Caki2 (cell line): ENCODE measurements around the gene TBX1. TPM values are rescaled to one million over a fixed set of nuclear protein-coding genes. Genes with fewer than 3 reads are reported as not detected.
"Not testable (repeated sequence)": the region's sequence is repeated elsewhere in the genome, so short reads cannot be mapped to it uniquely, and the experiment has no call there.

Source experiments
- DNase-seq: peaks from one replicate; pipeline ENCODE4 v3.0.0-alpha.2; 2015; ENCODE audit warnings: low read depth
- in situ Hi-C: cut with HindIII; loops from 2 replicates; pipeline ENCODE4 v1.10.0; 2016; ENCODE audit warnings: low sequenced_read_pairs, low pct_unique_long_range_greater_than_20kb, mixed read lengths
- total RNA-seq: library from RNA; depleted of rRNA; stranded (reverse); fragments of >200 nt; shearing (Covaris generic); gene quantifications from 2 replicates; pipeline ENCODE4 v1.2.3, GENCODE V29; 2014; ENCODE audit warnings: low replicate concordance

TBX1 gene
- total RNA-seq, 1 experiment from 2014 or later = 0.68 TPM

DNA sequence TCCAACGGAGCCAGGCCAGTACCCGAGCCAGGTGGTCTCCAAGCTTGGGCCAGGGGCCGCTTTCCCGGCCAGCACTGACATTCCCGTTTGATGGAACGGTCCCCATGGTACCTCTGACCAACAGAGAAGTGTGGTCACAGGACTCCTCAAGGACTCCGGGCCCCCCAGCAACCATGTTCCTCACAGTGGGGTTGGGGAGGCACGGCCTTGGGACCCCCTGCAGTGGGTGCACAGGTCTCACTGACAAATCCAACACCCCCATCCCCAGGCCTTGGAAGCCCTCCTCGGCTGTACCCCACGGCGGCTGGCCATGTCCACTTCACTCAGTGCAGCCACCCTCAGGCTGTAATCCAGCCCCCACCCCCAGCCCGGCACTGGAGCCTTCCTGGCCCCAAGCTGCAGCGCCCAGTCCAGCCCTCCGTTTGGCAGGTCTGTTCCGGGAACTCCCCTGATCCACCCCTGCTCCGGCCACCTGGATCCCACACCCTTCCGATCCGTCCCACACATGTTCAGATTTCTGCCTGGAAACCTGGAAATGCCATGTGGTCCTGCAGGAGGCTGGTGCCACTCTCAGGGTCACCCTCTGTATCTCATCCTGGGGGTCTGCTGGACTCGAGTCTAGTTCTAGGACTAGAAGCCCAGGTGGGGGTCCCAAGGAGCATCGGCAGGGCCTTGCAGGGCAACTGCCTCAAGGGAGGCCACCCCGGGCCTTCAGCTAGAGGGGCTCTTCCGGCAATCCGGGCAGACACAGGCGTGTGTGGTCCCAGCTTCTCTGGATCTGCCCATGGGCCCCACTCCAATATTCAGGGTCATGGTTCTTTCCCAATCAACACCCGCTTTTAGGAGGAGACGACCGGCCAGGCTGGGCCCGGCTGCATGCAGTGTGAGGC is 26.6 kb downstream of the TBX1 start:
- no peak for DNase-seq
- in situ Hi-C loops = no loop called here

DNA sequence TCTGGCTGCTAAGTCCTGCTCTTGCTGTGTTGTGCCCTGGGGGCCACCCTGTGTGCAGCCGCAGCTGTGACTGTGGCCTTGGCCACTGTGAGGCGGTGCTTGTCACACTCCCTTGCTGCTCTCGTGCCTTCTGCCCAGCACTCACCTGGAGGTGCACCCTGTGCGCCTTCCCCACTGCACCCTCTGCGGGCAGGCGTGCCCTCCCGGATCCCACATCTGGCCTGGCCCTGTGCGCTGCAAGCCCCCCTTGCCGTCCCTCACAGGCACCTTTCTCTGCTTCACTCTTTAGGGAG is 27.2 kb downstream of the TBX1 start:
- no peak for DNase-seq
- in situ Hi-C loops = no loop called here

DNA sequence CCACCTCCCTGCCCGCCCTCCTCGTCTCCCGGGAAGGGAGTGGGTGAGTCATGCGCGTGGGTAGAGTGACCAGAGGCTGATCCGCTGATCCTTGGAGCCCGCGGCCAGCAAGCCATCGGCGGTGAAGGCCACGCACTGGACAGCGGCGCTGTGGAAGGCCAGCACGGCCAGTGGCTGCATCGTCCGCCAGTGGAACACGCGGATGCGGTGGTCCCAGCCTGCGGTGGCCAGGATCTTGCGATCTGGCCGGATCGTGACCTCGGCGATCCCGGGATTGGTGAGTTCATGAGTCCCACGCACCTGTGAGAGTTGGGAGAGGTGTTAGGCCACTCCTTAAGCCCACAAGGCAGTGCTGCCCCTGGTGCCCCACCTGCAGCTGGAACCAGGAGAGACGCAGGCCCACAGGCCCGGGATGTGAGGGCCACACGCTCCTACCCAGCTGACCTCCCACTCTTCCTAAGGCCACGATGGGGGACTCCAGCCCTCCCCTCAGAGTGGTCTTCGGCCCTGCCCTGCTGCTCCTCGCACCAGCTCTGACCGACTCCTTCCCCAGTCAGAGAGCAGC is 28.2 kb downstream of the TBX1 start:
- DNase-seq = no peak
- in situ Hi-C loops = no loop called here

DNA sequence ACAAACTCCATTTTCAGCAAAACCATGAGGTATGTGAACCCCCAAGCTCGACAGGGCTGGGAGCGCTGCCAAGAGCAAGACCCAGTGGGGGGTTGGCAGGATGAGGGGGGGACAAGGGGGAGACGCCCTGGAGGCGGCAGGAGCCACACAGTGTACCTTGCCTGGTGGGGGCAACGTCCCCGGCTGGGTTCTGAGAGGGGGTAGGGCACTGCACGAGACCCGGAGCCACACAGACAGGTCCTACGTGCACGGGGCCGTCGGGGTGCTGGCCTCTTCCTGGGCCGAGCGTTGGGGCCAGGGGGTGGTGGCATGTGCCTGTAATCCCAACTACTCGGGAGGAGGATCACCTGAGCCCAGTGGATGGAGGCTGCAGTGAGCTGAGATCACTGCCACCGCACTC is 28.8 kb downstream of the TBX1 start:
- no peak for DNase-seq
- in situ Hi-C loops = no loop called here

DNA sequence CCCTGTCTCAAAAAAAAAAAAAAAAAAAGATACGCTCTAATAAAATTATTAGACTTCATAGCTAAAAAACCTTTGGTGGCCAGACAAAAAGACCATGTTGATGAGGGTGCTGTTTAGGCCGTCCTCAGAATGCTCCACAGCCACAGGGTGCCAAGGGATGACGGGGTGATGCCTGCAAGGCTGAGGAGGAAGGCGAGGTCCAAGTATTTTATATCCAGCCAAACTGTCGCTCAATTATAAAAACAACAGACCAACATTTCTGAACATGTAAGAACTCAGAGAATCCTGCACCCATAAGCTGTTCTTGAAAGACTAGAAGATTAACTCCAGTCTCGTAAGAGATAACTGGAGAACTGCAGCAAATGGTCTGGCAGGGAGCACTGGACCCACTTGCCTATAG is 29.2 kb downstream of the TBX1 start:
- no peak for DNase-seq
- in situ Hi-C loops = no loop called here

DNA sequence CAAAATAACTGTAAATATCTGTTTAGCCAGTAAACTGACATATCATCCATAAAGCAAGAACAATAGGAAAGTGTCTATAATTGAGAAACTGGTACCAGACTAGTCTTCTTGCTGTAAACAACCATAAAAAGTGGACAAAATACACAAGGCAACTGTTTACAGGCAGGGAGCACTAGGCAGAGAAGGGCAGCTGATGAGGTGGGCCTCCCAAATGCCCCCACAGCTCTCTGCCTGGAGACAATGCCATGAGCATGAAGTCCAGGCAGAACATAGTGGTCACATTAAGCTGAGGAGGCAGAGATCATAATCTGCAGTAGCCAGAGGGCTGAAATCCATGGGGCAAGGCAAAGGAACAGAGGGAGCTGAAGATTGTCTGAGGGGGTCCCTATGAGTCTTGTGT is 30.7 kb downstream of the TBX1 start:
- in situ Hi-C loops = no loop called here
- DNase-seq = no peak

DNA sequence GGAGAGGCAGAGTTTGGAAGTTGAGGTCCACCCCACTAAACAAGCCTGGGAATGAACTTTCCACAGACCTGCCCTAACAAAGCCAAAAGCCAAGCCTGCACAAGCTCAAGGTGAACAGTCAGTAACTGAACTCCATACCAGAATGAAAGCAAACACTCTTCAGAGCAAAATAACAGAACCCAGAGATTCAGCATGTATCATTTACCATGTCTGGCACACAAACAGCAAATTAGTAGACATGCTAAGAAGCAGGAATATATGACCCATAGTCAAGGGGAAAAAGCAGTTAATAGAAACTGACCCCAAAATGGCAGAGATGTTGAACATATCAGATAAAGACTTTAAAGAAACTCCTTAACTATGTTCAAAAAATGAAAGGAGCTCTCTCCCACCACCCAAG is 31.3 kb downstream of the TBX1 start:
- in situ Hi-C loops = no loop called here
- DNase-seq = no peak

DNA sequence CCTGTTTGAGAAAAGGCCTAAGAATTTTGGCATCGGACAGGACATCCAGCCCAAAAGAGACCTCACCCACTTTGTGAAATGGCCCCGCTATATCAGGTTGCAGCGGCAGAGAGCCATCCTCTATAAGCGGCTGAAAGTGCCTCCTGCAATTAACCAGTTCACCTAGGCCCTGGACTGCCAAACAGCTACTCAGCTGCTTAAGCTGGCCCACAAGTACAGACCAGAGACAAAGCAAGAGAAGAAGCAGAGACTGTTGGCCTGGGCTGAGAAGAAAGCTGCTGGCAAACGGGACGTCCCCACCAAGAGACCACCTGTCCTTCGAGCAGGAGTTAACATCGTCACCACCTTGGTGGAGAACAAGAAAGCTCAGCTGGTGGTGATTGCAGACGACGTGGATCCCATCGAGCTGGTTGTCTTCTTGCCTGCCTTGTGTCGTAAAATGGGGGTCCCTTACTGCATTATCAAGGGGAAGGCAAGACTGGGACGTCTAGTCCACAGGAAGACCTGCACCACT is 31.9 kb downstream of the TBX1 start:
- DNase-seq, in situ Hi-C loops: not testable (repeated sequence)

DNA sequence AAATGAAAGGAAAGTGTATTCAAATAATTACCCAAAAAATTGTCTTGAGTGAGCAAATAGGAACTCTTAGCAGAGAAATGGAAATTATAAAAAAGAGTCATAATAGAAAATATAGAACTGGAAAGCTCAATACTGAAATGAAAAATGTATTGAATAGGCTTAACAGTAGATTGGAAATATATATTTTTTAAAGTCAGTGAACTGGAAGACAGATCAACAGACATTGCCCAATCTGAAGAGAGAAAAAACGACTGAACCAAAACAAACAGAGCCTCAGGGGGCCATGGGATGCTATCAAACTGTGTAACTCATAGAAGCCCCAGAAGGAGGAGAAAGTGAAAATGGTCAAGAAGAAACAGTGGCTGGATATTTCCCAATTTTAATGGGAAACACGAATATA is 32.6 kb downstream of the TBX1 start:
- no peak for DNase-seq
- in situ Hi-C loops = no loop called here

DNA sequence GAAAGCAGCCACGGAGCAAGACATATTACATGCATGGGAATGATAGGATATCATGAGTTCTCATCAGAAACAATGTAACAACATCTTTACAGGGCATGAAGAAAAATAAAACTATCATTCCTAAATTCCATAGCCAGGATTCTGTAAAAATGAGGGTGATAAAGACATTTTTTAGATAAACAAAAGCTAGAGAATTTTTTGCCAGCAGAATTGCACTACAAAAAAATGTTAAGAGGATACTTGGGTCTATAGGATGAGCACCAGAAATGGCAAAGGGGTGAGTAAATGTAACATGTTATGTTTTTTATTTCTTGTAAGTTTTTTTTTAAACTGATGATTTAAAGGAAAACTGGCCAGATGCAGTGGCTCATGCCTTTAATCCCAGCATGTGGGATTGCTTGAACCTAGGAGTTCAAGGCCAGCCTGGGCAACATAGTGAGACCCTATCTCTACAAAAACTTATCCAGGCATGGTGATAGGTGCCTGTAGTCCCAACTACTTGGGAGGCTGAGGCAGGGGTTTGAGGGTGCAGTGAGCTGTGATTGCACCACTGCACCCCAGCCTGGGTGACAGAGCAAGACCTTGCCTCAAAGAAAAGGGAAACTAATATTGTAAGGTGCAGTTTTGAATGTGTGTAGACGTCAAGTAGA is 33.2 kb downstream of the TBX1 start:
- in situ Hi-C loops = no loop called here
- DNase-seq = no peak

DNA sequence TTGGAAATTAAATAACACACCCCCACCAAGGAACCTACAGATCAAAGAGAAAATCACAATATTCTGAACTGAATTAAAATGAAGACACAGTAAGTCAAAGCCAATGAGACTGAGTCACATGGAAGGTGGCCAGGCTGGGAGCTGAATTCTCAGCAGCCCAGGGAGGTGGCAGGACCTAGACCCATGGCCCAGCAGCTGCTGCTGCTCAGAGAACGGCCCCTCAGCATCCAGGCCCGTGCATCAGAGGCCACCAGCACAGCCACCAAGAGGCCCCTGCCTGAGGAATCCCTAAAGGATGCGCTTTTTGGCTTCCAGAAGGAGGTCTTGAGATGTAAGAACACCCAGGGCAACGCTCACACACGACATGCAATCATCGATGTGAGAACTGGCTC is 35.0 kb downstream of the TBX1 start:
- DNase-seq = no peak
- in situ Hi-C loops = no loop called here

DNA sequence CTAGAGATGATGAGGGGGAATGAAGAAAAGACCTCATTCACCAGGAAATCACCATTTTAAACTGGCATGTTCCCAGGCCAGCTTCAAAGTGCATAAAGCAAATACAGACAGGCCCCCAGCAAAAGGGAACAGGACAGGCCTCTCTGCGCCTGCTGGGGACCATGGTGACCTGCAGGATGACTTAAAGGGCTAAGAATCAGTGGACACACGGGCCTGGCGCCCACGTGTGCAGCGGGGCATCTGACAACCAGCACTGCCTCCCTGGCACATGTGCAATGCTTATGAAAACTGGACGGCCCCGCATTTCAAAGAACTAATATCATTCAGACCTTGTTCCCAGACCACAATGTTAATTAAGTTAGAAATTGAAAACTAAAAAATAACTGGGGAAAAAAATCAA is 35.6 kb downstream of the TBX1 start:
- DNase-seq = no peak
- in situ Hi-C loops = no loop called here

DNA sequence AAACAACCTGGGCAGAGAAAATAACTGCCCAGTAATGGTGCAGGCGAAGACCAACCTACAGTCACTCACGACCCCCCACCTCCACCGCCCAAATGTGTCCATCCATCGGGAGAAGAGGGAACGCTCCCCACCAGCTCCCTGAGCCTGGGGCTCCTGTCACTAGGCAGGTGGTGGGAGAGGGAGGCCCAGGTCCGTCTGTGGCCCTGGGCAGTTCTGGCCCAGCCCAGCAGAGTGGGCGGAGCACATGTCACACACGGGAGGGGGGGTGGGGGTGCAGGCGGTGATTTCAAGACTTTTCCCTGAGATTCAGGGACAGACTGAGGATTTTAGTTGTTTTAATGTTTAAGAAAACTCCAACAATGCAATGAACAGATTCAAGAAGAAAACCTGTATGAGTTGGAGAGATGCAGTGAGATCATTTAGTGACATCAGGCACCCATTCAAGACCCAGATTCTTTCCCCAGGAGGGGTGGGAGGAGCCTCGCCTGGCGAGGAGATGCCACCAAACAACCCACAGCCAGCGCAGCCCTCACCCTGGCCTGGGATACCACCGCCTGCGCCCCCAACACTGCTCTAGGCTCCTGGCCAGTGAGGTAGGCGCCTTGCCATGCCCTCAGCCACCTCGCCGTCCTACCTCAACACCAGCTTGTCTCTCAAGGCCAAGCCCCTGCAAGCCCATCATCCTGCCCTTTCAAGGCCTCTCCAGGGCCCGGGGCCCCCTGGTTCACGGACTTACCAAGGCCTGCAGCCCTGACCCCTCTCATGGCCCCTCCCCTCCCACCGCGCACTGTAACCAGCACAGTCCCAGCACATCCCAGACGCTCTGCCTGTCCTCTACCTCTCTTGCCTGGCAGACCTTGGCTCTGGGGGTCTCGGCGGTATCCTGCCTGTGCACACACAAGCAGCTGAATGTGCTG is 36.8 kb downstream of the TBX1 start:
- in situ Hi-C loops = no loop called here
- DNase-seq = no peak

DNA sequence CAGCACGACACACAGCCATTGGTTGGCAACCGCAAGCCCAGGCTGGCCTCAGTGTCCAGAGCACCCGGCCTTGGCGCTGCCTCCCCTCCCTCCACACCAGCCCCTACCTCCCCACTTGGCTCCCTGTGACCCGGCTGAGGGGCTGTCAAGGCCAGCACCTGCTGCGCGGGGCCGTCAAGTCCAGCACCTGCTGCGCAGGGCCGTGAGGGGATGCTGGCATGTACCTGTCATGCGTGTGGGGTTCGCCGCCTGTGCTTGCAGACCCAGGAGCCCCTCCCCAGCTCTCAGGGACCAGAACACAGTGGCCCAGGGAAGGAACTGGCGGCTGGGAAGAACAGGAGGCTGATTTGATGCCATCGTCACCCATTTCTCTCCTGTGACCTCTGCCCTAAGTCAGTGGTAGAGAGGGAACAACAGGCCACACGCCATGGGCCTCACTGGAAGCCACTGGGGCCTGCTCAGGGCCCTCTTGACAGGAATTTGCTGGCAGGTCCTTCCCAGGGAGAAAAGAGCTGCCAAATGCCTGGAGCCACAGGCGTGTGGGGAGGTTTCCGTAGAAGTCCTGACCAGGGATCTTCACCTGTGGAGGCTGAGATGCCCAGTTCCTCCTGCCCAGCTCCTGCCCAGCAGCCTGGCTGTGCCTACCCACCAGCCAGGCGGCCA is 37.6 kb downstream of the TBX1 start:
- DNase-seq = no peak
- in situ Hi-C loops = no loop called here

DNA sequence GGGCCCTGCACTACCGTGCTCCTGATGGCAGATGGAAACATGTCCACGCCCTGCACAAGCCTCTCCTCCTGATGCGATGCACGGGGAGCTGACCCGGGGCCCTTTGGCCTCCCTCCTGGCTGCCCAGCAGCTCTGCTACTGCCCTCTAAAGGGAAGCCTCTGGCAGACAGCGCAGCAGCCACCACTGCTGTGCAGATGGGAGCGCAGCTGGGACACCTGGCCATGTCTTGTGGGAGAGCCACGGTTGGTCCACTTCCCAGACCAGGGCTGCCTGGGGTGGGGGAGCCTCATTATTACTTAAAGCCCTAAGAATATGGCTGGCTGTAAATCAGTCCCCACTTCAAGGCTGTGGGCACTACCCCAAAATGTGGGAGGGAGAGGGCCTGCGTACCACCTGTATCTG is 38.3 kb downstream of the TBX1 start:
- DNase-seq = no peak
- in situ Hi-C loops = no loop called here

DNA sequence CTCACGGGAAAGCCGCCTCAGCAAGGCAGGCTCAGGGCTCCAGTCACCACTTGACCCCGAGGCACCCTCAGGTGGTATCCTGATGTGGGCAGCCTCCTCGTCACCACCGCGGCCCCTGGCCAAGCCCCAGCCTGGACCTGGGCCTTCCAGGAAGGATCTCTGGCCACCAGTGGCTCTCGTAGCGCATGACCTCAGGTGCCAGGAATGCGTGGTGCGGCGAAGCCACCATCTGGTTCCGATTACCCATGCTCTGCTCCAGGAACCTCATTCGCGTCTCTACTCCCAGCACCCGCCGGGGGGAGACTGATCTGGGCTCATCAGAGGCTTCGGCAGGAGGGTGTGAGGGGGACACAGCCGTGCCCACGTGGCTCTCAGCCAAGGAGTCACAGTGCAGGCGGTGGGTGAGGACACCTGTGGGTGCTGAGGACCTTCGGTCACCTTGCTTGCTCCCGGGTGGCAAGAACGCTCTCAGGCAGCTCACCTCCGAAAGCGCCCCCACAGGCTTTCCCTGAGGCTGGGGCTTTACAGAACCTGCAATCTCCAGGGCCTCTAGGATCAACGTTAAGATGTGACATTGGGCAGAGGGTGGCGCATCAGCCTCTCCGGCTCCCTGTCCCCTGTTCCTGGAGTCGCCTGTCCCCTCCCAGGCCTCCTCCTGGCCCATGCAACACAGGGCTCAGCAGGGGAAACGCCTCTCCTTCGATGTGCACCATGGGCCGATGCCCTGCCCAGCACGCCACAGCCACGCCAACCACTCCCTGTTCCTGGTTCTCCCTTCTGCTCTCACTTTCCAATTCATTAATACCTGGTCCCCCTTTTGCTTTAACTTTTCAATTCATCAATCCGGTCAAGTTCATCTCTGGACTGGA is 39.0 kb downstream of the TBX1 start:
- in situ Hi-C loops = no loop called here

DNA sequence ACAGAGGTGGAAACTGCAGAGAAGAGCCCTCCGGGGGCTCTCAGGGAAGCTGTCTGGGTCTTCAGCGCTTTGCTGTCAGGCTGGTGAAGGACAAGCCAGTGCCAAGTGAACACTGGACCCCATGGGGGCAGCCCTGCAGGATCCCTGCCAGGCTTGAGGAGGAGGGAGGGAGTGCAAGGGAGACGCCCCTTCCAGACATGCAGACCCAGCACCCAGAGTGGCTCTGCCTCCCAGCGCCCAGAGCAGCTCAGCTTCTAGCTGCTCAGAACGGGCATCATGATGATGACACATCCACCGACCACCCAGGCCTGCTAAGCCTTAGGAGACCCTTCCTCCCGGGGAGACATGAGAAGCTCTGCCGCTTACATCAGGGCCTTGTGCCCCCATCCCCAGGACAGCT is 39.7 kb downstream of the TBX1 start:
- in situ Hi-C loops = no loop called here
- DNase-seq = no peak

More for the DNA sequence above, 39.0 kb downstream of the TBX1 start:
- DNase-seq = no peak
